ENCODE data around the gene EIF5B.

Gene EIF5B

GRCh38 chr2:99436874-99437273 is 99.7 kb downstream of the EIF5B start:
- no peak overlapping the region for H3K4me3 ChIP-seq (ENCODE audit: low read depth, low read length)
- no peak for DNase-seq (ENCODE audit: low read depth)
- TF ChIP-seq CTCF (IDR thresholded peaks at IDR 0.05; ENCODE audit: control insufficient read depth, extremely low read depth, insufficient read depth), result no peak

GRCh38 chr2:99439971-99440505 is 102.8 kb downstream of the EIF5B start:
- no peak for TF ChIP-seq CTCF (IDR thresholded peaks at IDR 0.05; ENCODE audit: control insufficient read depth, extremely low read depth, insufficient read depth)
- DNase-seq (ENCODE audit: low read depth), result no peak
- no peak overlapping the region for H3K4me3 ChIP-seq (ENCODE audit: low read depth, low read length)

GRCh38 chr2:99442837-99443236 is 105.6 kb downstream of the EIF5B start:
- DNase-seq (ENCODE audit: low read depth), result no peak
- TF ChIP-seq CTCF (IDR thresholded peaks at IDR 0.05; ENCODE audit: control insufficient read depth, extremely low read depth, insufficient read depth), result peak; percentile 26; the same call in 1 of the 2 replicates
- no peak overlapping the region for H3K4me3 ChIP-seq (ENCODE audit: low read depth, low read length)

- no peak for DNase-seq (ENCODE audit: low read depth)
- no peak overlapping the region for H3K4me3 ChIP-seq (ENCODE audit: low read depth, low read length)
- no peak for TF ChIP-seq CTCF (IDR thresholded peaks at IDR 0.05; ENCODE audit: control insufficient read depth, extremely low read depth, insufficient read depth)
Observed at GRCh38 chr2:99444222-99444621, 107.0 kb downstream of the EIF5B start.

GRCh38 chr2:99445065-99445464 is 107.9 kb downstream of the EIF5B start:
- no peak overlapping the region for H3K4me3 ChIP-seq (ENCODE audit: low read depth, low read length)
- no peak for TF ChIP-seq CTCF (IDR thresholded peaks at IDR 0.05; ENCODE audit: control insufficient read depth, extremely low read depth, insufficient read depth)
- no peak for DNase-seq (ENCODE audit: low read depth)

GRCh38 chr2:99448556-99448955 is 111.4 kb downstream of the EIF5B start:
- no peak for TF ChIP-seq CTCF (IDR thresholded peaks at IDR 0.05; ENCODE audit: control insufficient read depth, extremely low read depth, insufficient read depth)
- H3K4me3 ChIP-seq (ENCODE audit: low read depth, low read length), result no peak overlapping the region
- DNase-seq (ENCODE audit: low read depth), result no peak

GRCh38 chr2:99450199-99450598 is 113.0 kb downstream of the EIF5B start:
- no peak for TF ChIP-seq CTCF (IDR thresholded peaks at IDR 0.05; ENCODE audit: control insufficient read depth, extremely low read depth, insufficient read depth)
- no peak overlapping the region for H3K4me3 ChIP-seq (ENCODE audit: low read depth, low read length)
- DNase-seq (ENCODE audit: low read depth), result no peak
